Neural cell (in vitro differentiated cells): ENCODE data around the gene SMOC1. TPM values are rescaled to one million over a fixed set of nuclear protein-coding genes. Genes with fewer than 3 reads are reported as not detected.

Experiments
- H2AFZ ChIP-seq: fragments of 200-600, 300-800 bp; sonication (generic), shearing (Covaris generic); 2 replicates; pipeline ENCODE4 v1.6.0; 2014; ENCODE audit warnings: low read depth, mild to moderate bottlenecking, antibody characterized with exemption, low read length, moderate library complexity
- H3F3A ChIP-seq: fragments of 200-600 bp; shearing (Covaris generic); 2 replicates; pipeline ENCODE4 v1.6.1; 2016; ENCODE audit warnings: mild to moderate bottlenecking, moderate library complexity, mixed read lengths, antibody characterized with exemption, low read length; ENCODE audit not compliant: insufficient read depth, poor library complexity, severe bottlenecking
- H3K27ac ChIP-seq: fragments of 200-600, 300-800 bp; sonication (generic), shearing (Covaris generic); 2 replicates; pipeline ENCODE4 v1.5.1; 2014; ENCODE audit warnings: mild to moderate bottlenecking, low read length, moderate library complexity
- H3K27me3 ChIP-seq: fragments of 300-800, 200-600 bp; sonication (generic), shearing (Covaris generic); 2 replicates; pipeline ENCODE4 v1.6.0; 2014; ENCODE audit warnings: mild to moderate bottlenecking, low read depth, low read length, moderate library complexity; ENCODE audit not compliant: insufficient read depth
- H3K36me3 ChIP-seq: fragments of 300-800, 200-600 bp; sonication (generic), shearing (Covaris generic); 2 replicates; pipeline ENCODE4 v1.5.1; 2014; ENCODE audit warnings: mild to moderate bottlenecking, antibody characterized with exemption, low read length, moderate library complexity; ENCODE audit not compliant: insufficient read depth
- H3K4me2 ChIP-seq: fragments of 300-800, 200-600 bp; sonication (generic), shearing (Covaris generic); 2 replicates; pipeline ENCODE4 v1.6.0; 2014; ENCODE audit warnings: mild to moderate bottlenecking, low read length
- H3K4me3 ChIP-seq: fragments of 300-800, 200-600 bp; sonication (generic), shearing (Covaris generic); 2 replicates; pipeline ENCODE4 v1.5.1; 2014; ENCODE audit warnings: mild to moderate bottlenecking, low read length, moderate library complexity
- H3K79me2 ChIP-seq: fragments of 200-600 bp; shearing (Covaris generic); replicated peaks from 2 replicates; pipeline ENCODE4 v1.6.0; 2014; ENCODE audit warnings: mild to moderate bottlenecking, low read length, moderate library complexity; ENCODE audit not compliant: insufficient read depth
- H3K9ac ChIP-seq: fragments of 300-800, 200-600 bp; sonication (generic), shearing (Covaris generic); 2 replicates; pipeline ENCODE4 v1.6.1; 2016; ENCODE audit warnings: mild to moderate bottlenecking, low read length, mixed read lengths
- H3K9me2 ChIP-seq: fragments of 200-600 bp; shearing (Covaris generic); 2 replicates; pipeline ENCODE4 v1.6.1; 2016; ENCODE audit warnings: mild to moderate bottlenecking, low read length, mixed read lengths; ENCODE audit not compliant: insufficient read depth
- H3K9me3 ChIP-seq: fragments of 200-600, 300-800 bp; sonication (generic), shearing (Covaris generic); 2 replicates; pipeline ENCODE4 v1.6.1; 2016; ENCODE audit warnings: mild to moderate bottlenecking, mixed run types, low read length, moderate library complexity, mixed read lengths
- H4K20me1 ChIP-seq: fragments of 200-600 bp; shearing (Covaris generic); 2 replicates; pipeline ENCODE4 v1.6.1; 2016; ENCODE audit warnings: mild to moderate bottlenecking, mixed run types; ENCODE audit not compliant: insufficient read depth
- EP300 ChIP-seq: fragments of 450-650 bp; conservative IDR thresholded peaks from 2 replicates; pipeline ENCODE4 v1.6.1; 2014; ENCODE audit warnings: antibody characterized with exemption, mild to moderate bottlenecking, moderate library complexity; ENCODE audit not compliant: poor library complexity, severe bottlenecking
- EZH2 ChIP-seq: fragments of 200-600, 300-800 bp; shearing (Covaris generic), sonication (generic); IDR thresholded peaks from 2 replicates; pipeline ENCODE4 v1.6.1; 2014; ENCODE audit warnings: antibody characterized with exemption, low read length, borderline replicate concordance, mild to moderate bottlenecking; ENCODE audit not compliant: insufficient read depth, poor library complexity, severe bottlenecking
- MXI1 ChIP-seq: fragments of 450-650 bp; conservative IDR thresholded peaks from 2 replicates; pipeline ENCODE4 v1.6.1; 2014; ENCODE audit warnings: antibody characterized with exemption, mild to moderate bottlenecking; ENCODE audit not compliant: poor library complexity, severe bottlenecking
- POLR2AphosphoS5 ChIP-seq: IDR thresholded peaks from 2 replicates; pipeline ENCODE4 v1.6.1; 2012
- RAD21 ChIP-seq: fragments of 450-650 bp; conservative IDR thresholded peaks from 2 replicates; pipeline ENCODE4 v1.6.1; 2014; ENCODE audit warnings: antibody characterized with exemption, mild to moderate bottlenecking, moderate library complexity
- REST ChIP-seq: IDR thresholded peaks from 2 replicates; pipeline ENCODE4 v1.6.1; 2012; ENCODE audit warnings: borderline replicate concordance
- SMC3 ChIP-seq: fragments of 450-650 bp; conservative IDR thresholded peaks from 2 replicates; pipeline ENCODE4 v1.6.1; 2014; ENCODE audit warnings: antibody characterized with exemption, mild to moderate bottlenecking, moderate library complexity; ENCODE audit not compliant: poor library complexity
- TAF1 ChIP-seq: IDR thresholded peaks from 2 replicates; pipeline ENCODE4 v1.6.1; 2012; ENCODE audit warnings: low read depth
- polyA plus RNA-seq: library from polyadenylated mRNA; depleted of rRNA; stranded (reverse); fragments of >200 nt; gene quantifications from 2 replicates; pipeline ENCODE4 v1.2.3, GENCODE V29; 2014
- TF ChIP-seq, protein P1 (sequence below): fragments of 450-650 bp; IDR thresholded peaks from 2 replicates; pipeline ENCODE4 v1.5.1; 2014; ENCODE audit warnings: antibody characterized with exemption, mild to moderate bottlenecking, moderate library complexity; ENCODE audit not compliant: poor library complexity, severe bottlenecking

SMOC1 gene
- polyA plus RNA-seq, 1 donor from 2014 or later = 8.7 TPM

DNA sequence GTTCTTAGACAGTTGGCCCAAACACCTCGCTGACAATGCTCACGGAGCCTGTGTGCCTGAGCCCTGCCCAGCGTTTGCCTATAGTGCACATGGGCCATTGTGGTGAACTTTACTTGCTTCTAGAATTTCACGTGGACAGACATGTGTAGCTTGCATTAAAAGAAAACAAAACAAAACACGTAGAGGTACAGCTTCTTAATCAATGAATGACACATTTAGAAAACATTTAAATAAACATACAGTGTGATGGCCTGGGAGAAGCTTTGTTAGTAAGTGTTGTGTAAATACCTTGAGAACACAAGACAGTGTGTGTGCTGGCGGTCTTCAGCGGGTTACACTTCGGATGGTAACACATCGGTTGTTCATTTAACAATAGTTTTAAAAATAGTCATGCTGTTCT lies 38.1 kb downstream of the SMOC1 start:
- Histone ChIP-seq H3K27me3 (no peaks in the 10 kb centered on the region), H3K4me3 (no peak overlapping the region), H4K20me1 (no peaks in the 10 kb centered on the region)

GRCh38 chr14:69919815-69920214 lies 40.6 kb downstream of the SMOC1 start:
- peaks cover 28% of the 10 kb centered on the region for H3K79me2 ChIP-seq
- H3K27me3 ChIP-seq = no peaks in the 10 kb centered on the region
- H3K36me3 ChIP-seq = no peaks in the 10 kb centered on the region
- H4K20me1 ChIP-seq = no peaks in the 10 kb centered on the region
- H3K9me3 ChIP-seq = no peaks in the 10 kb centered on the region
- H3K9me2 ChIP-seq = no peaks in the 10 kb centered on the region
- no peak overlapping the region for H2AFZ ChIP-seq
- no peak for TF ChIP-seq MXI1
- TF ChIP-seq POLR2AphosphoS5 = peak; percentile 25
- no peak for TF ChIP-seq SMC3
- TF ChIP-seq EZH2 = no peak
- no peak overlapping the region for H3K9ac ChIP-seq
- no peak overlapping the region for H3K4me2 ChIP-seq
- H3K4me3 ChIP-seq = no peak overlapping the region
- no peak overlapping the region for H3K27ac ChIP-seq
- no peaks in the 10 kb centered on the region for H3F3A ChIP-seq

More for the DNA sequence above, 38.1 kb downstream of the SMOC1 start:
- H3F3A ChIP-seq = no peaks in the 10 kb centered on the region
- H3K27ac ChIP-seq = no peak overlapping the region
- no peaks in the 10 kb centered on the region for H3K9me3 ChIP-seq
- H2AFZ ChIP-seq = no peak overlapping the region
- peaks cover 39% of the 10 kb centered on the region for H3K79me2 ChIP-seq
- no peak for TF ChIP-seq RAD21
- no peak for TF ChIP-seq EZH2
- no peak for TF ChIP-seq EP300
- no peak for TF ChIP-seq TAF1
- no peak for TF ChIP-seq REST
- TF ChIP-seq, protein P1, sequence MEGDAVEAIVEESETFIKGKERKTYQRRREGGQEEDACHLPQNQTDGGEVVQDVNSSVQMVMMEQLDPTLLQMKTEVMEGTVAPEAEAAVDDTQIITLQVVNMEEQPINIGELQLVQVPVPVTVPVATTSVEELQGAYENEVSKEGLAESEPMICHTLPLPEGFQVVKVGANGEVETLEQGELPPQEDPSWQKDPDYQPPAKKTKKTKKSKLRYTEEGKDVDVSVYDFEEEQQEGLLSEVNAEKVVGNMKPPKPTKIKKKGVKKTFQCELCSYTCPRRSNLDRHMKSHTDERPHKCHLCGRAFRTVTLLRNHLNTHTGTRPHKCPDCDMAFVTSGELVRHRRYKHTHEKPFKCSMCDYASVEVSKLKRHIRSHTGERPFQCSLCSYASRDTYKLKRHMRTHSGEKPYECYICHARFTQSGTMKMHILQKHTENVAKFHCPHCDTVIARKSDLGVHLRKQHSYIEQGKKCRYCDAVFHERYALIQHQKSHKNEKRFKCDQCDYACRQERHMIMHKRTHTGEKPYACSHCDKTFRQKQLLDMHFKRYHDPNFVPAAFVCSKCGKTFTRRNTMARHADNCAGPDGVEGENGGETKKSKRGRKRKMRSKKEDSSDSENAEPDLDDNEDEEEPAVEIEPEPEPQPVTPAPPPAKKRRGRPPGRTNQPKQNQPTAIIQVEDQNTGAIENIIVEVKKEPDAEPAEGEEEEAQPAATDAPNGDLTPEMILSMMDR = no peak
- no peak for TF ChIP-seq POLR2AphosphoS5
- H3K4me2 ChIP-seq = no peak overlapping the region
- no peaks in the 10 kb centered on the region for H3K9me2 ChIP-seq
- H3K9ac ChIP-seq = no peak overlapping the region
- H3K36me3 ChIP-seq = no peaks in the 10 kb centered on the region

DNA sequence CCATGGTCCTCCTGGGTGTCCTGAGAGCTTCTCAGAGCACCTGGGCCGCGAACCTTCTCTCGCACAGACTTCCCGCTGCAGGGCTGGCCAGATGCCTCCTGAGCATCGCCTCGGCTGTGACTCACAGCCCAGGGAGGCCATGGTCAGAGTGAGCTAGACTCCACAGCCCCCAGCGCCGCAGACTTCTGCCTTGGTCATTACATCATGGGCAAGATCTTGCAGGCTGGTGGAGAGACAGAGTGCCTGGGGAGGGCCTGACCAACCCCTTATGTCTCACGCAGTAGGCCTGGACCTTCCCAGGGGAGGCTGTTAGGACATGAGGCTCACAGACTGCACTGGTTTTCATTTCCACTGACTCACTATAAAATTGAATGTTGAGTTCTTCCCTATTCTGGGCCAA lies 41.8 kb downstream of the SMOC1 start:
- Histone ChIP-seq H3K27ac (no peak overlapping the region), H3K9me2 (no peaks in the 10 kb centered on the region), H3F3A (no peaks in the 10 kb centered on the region), H3K27me3 (no peaks in the 10 kb centered on the region), H3K9ac (no peak overlapping the region), H3K36me3 (no peaks in the 10 kb centered on the region), H3K4me3 (no peak overlapping the region), H4K20me1 (no peaks in the 10 kb centered on the region), H2AFZ (no peak overlapping the region), H3K9me3 (no peaks in the 10 kb centered on the region), H3K4me2 (no peak overlapping the region), H3K79me2 (peaks cover 23% of the 10 kb centered on the region)
- TF ChIP-seq EP300 (no peak), REST (no peak), RAD21 (no peak), MXI1 (no peak), POLR2AphosphoS5 (no peak), EZH2 (no peak), SMC3 (no peak), TAF1 (no peak)
- TF ChIP-seq, protein P1 = no peak
